Sigmoid colon (tissue), 4 donors: ENCODE measurements around the gene NTS.

ENCODE experiments used
- POLR2A ChIP-seq, 2 donors: fragments of 450-650 bp; IDR thresholded peaks; one replicate each; pipeline ENCODE4 v1.6.1; 2016; ENCODE audit warnings: antibody characterized with exemption in 2 of 2, mild to moderate bottlenecking in 2 of 2, moderate library complexity in 2 of 2
- POLR2AphosphoS5 ChIP-seq, 4 donors: sonication (generic); formaldehyde crosslinking; IDR thresholded peaks; one replicate each; pipeline ENCODE4 v1.6.1; 2017; ENCODE audit warnings: antibody characterized with exemption in 4 of 4
- TF ChIP-seq, protein P1 (sequence below), 4 experiments: fragments of 450-650 bp in 3 of 4; fragments of 200-600 bp in 1 of 4; IDR thresholded peaks; one replicate each; pipeline ENCODE4 v1.5.1; 2016 to 2019; ENCODE audit warnings: antibody characterized with exemption in 4 of 4, mild to moderate bottlenecking in 3 of 4, moderate library complexity in 2 of 4

- TF ChIP-seq, protein P1, sequence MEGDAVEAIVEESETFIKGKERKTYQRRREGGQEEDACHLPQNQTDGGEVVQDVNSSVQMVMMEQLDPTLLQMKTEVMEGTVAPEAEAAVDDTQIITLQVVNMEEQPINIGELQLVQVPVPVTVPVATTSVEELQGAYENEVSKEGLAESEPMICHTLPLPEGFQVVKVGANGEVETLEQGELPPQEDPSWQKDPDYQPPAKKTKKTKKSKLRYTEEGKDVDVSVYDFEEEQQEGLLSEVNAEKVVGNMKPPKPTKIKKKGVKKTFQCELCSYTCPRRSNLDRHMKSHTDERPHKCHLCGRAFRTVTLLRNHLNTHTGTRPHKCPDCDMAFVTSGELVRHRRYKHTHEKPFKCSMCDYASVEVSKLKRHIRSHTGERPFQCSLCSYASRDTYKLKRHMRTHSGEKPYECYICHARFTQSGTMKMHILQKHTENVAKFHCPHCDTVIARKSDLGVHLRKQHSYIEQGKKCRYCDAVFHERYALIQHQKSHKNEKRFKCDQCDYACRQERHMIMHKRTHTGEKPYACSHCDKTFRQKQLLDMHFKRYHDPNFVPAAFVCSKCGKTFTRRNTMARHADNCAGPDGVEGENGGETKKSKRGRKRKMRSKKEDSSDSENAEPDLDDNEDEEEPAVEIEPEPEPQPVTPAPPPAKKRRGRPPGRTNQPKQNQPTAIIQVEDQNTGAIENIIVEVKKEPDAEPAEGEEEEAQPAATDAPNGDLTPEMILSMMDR (IDR thresholded peaks at IDR 0.05), result no peak
- TF ChIP-seq POLR2A (IDR thresholded peaks at IDR 0.05) (no peak), POLR2AphosphoS5 (IDR thresholded peaks at IDR 0.05) (no peak)
These were observed at the start of gene NTS for GRCh38 chr12:85874031-85874461.
